NCI-H510A (cell line): ENCODE data around the gene CDC42EP5.

ENCODE experiments used
- DNase-seq: peaks from one replicate; lab custom pipeline; 2025; lab: John Stamatoyannopoulos, UW

CDC42EP5 gene

GRCh38 chr19:54462047-54462654, 10.9 kb downstream of the CDC42EP5 start:
- no peak for DNase-seq

GRCh38 chr19:54461613-54462012, 11.5 kb downstream of the CDC42EP5 start:
- no peak for DNase-seq

GRCh38 chr19:54461210-54461609, 11.9 kb downstream of the CDC42EP5 start:
- no peak for DNase-seq

GRCh38 chr19:54460230-54461005, 12.7 kb downstream of the CDC42EP5 start:
- DNase-seq, result no peak

- no peak for DNase-seq
Measured at GRCh38 chr19:54459282-54460229, 13.5 kb downstream of the CDC42EP5 start.

- DNase-seq, result no peak
Measured at GRCh38 chr19:54458648-54459281, 14.3 kb downstream of the CDC42EP5 start.

GRCh38 chr19:54457773-54458647, 15.1 kb downstream of the CDC42EP5 start:
- no peak for DNase-seq

GRCh38 chr19:54456423-54457373, 16.4 kb downstream of the CDC42EP5 start:
- no peak for DNase-seq

- DNase-seq, result no peak
Measured at GRCh38 chr19:54455786-54456422, 17.2 kb downstream of the CDC42EP5 start.

GRCh38 chr19:54454781-54455675, 18.1 kb downstream of the CDC42EP5 start:
- no peak for DNase-seq

GRCh38 chr19:54453921-54454780, 18.9 kb downstream of the CDC42EP5 start:
- no peak for DNase-seq

- DNase-seq, result no peak
Measured at GRCh38 chr19:54452626-54453025, 20.5 kb downstream of the CDC42EP5 start.

GRCh38 chr19:54451997-54452396, 21.1 kb downstream of the CDC42EP5 start:
- no peak for DNase-seq

- DNase-seq, result no peak
Measured at GRCh38 chr19:54451331-54451871, 21.7 kb downstream of the CDC42EP5 start.

GRCh38 chr19:54449701-54450069, 23.4 kb downstream of the CDC42EP5 start:
- no peak for DNase-seq

- DNase-seq, result peak; percentile 90
Measured at GRCh38 chr19:54448774-54449700, 24.1 kb downstream of the CDC42EP5 start, which contains the start of gene LENG8. LENG8 (plus strand) TSS chr19:54449199; CDS start chr19:54451345, 2,146 bp downstream.
